ENCODE data around the gene PPFIBP2.

The PPFIBP2 gene

DNA sequence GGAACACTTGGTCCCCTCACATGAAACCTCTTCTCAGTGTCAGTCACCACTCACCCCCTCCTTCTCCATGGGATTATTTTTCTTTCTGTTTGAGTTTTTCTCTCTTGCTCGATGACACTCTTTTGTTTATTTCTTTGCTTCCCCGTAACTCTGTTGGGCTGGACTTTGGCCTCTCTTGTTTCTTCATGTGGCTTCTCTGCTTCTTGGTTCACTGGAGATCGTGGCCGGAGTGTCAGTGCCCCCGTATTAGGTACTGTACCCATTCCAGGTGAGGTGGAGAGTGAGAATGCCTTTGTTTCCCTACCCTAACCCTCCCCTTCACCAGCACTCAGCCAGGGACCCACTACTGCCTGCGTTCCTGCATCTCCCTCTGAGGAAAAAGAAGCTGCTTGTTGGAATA lies 127.0 kb downstream of the PPFIBP2 start:
- no peaks in the 10 kb centered on the region for H3K9me2 ChIP-seq (ENCODE audit: low read depth, low read length)
- H4K20me1 ChIP-seq (ENCODE audit: insufficient read depth, low read length): no peaks in the 10 kb centered on the region
- peaks cover 44% of the 10 kb centered on the region for H3K36me3 ChIP-seq (ENCODE audit: insufficient read depth, low read length)
- H3K9ac ChIP-seq (ENCODE audit: low read length): no peak overlapping the region
- TF ChIP-seq, protein P1, sequence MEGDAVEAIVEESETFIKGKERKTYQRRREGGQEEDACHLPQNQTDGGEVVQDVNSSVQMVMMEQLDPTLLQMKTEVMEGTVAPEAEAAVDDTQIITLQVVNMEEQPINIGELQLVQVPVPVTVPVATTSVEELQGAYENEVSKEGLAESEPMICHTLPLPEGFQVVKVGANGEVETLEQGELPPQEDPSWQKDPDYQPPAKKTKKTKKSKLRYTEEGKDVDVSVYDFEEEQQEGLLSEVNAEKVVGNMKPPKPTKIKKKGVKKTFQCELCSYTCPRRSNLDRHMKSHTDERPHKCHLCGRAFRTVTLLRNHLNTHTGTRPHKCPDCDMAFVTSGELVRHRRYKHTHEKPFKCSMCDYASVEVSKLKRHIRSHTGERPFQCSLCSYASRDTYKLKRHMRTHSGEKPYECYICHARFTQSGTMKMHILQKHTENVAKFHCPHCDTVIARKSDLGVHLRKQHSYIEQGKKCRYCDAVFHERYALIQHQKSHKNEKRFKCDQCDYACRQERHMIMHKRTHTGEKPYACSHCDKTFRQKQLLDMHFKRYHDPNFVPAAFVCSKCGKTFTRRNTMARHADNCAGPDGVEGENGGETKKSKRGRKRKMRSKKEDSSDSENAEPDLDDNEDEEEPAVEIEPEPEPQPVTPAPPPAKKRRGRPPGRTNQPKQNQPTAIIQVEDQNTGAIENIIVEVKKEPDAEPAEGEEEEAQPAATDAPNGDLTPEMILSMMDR (IDR thresholded peaks at IDR 0.05; ENCODE audit: low read length): no peak
- TF ChIP-seq EZH2 (IDR thresholded peaks at IDR 0.05; ENCODE audit: borderline replicate concordance, low read length): no peak
- no peak overlapping the region for H2AFZ ChIP-seq (ENCODE audit: low read length)
- no peaks in the 10 kb centered on the region for H3K9me3 ChIP-seq (ENCODE audit: low read length)
- H3K4me2 ChIP-seq (ENCODE audit: low read length): no peak overlapping the region
- no peaks in the 10 kb centered on the region for H3F3A ChIP-seq (ENCODE audit: insufficient read depth, low read length)
- no peak overlapping the region for H3K27ac ChIP-seq (ENCODE audit: low read depth, low read length, poor library complexity, severe bottlenecking)
- H3K4me3 ChIP-seq (ENCODE audit: low read depth, low read length, poor library complexity, severe bottlenecking): no peak overlapping the region
- H3K4me1 ChIP-seq (ENCODE audit: insufficient read depth, low read length, severe bottlenecking): peaks cover 9% of the 10 kb centered on the region
- no peaks in the 10 kb centered on the region for H3K79me2 ChIP-seq (ENCODE audit: insufficient read depth, low read length)
- H3K27me3 ChIP-seq (ENCODE audit: insufficient read depth, low read length): no peaks in the 10 kb centered on the region

DNA sequence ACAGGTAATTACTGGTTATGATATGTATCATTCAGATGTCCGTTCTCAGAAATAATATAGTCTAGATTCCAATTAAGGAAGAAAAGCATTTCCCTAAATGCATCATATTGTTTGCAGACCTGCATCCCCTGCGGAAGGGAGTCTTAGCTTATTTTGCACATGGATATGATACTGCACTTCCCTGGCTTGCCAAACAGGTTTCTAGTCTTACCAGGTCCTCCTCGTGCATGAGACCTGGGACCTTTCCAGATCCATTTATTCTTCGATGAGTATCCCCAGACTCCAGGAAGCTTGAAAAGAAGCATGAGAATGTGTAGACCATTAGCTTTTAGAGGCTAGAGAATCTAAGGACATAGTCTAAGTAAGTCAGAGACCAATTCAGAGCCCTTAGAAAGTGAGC lies 128.9 kb downstream of the PPFIBP2 start:
- Histone ChIP-seq H3K79me2 (ENCODE audit: insufficient read depth, low read length) (no peaks in the 10 kb centered on the region), H3K4me2 (ENCODE audit: low read length) (no peak overlapping the region), H3K27me3 (ENCODE audit: insufficient read depth, low read length) (no peaks in the 10 kb centered on the region), H3K36me3 (ENCODE audit: insufficient read depth, low read length) (peaks cover 26% of the 10 kb centered on the region), H2AFZ (ENCODE audit: low read length) (no peak overlapping the region), H3F3A (ENCODE audit: insufficient read depth, low read length) (no peaks in the 10 kb centered on the region), H3K9me2 (ENCODE audit: low read depth, low read length) (no peaks in the 10 kb centered on the region), H3K9me3 (ENCODE audit: low read length) (no peaks in the 10 kb centered on the region), H3K4me1 (ENCODE audit: insufficient read depth, low read length, severe bottlenecking) (peaks cover 9% of the 10 kb centered on the region), H3K9ac (ENCODE audit: low read length) (no peak overlapping the region), H3K4me3 (ENCODE audit: low read depth, low read length, poor library complexity, severe bottlenecking) (no peak overlapping the region), H4K20me1 (ENCODE audit: insufficient read depth, low read length) (no peaks in the 10 kb centered on the region), H3K27ac (ENCODE audit: low read depth, low read length, poor library complexity, severe bottlenecking) (no peak overlapping the region)
- TF ChIP-seq EZH2 (IDR thresholded peaks at IDR 0.05; ENCODE audit: borderline replicate concordance, low read length): no peak
- TF ChIP-seq, protein P1 (IDR thresholded peaks at IDR 0.05; ENCODE audit: low read length): no peak

DNA sequence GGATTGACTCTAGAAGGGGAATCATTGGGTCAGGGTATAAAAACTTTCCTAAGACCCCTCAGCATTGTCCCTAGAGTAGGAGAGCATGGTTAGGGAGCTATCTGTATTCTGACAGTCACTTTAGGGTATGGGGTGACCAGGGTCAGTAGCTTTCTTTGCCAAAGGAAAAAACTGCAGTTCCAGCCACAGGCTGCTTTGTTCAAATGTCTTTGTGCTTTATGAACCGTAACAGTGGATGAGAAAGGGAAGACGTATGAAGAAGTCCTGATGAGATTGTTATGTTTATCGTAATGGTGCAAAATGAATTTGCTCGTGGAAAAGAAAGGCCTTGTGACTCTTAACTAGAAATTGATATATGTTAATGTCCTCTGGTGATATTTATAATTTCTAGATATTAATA lies 129.5 kb downstream of the PPFIBP2 start:
- no peaks in the 10 kb centered on the region for H4K20me1 ChIP-seq (ENCODE audit: insufficient read depth, low read length)
- no peak overlapping the region for H3K27ac ChIP-seq (ENCODE audit: low read depth, low read length, poor library complexity, severe bottlenecking)
- H3K27me3 ChIP-seq (ENCODE audit: insufficient read depth, low read length): no peaks in the 10 kb centered on the region
- H3K79me2 ChIP-seq (ENCODE audit: insufficient read depth, low read length): no peaks in the 10 kb centered on the region
- no peak overlapping the region for H3K9ac ChIP-seq (ENCODE audit: low read length)
- no peak overlapping the region for H3K4me2 ChIP-seq (ENCODE audit: low read length)
- no peaks in the 10 kb centered on the region for H3K9me2 ChIP-seq (ENCODE audit: low read depth, low read length)
- no peak overlapping the region for H2AFZ ChIP-seq (ENCODE audit: low read length)
- TF ChIP-seq, protein P1 (IDR thresholded peaks at IDR 0.05; ENCODE audit: low read length): no peak
- TF ChIP-seq EZH2 (IDR thresholded peaks at IDR 0.05; ENCODE audit: borderline replicate concordance, low read length): no peak
- no peaks in the 10 kb centered on the region for H3F3A ChIP-seq (ENCODE audit: insufficient read depth, low read length)
- H3K9me3 ChIP-seq (ENCODE audit: low read length): no peaks in the 10 kb centered on the region
- H3K4me3 ChIP-seq (ENCODE audit: low read depth, low read length, poor library complexity, severe bottlenecking): no peak overlapping the region
- peaks cover 27% of the 10 kb centered on the region for H3K36me3 ChIP-seq (ENCODE audit: insufficient read depth, low read length)
- H3K4me1 ChIP-seq (ENCODE audit: insufficient read depth, low read length, severe bottlenecking): peaks cover 9% of the 10 kb centered on the region
